Endometrium (tissue), 2 donors: Measurements from ENCODE around the gene CALHM6.

Experiments used
- FAIRE-seq: peaks from 2 replicates; lab custom pipeline; 2012; peaks lifted over from hg19 to GRCh38; lab: Jason Lieb, UNC
- donor health status: control.
- donor health status: control.

The CALHM6 gene

DNA sequence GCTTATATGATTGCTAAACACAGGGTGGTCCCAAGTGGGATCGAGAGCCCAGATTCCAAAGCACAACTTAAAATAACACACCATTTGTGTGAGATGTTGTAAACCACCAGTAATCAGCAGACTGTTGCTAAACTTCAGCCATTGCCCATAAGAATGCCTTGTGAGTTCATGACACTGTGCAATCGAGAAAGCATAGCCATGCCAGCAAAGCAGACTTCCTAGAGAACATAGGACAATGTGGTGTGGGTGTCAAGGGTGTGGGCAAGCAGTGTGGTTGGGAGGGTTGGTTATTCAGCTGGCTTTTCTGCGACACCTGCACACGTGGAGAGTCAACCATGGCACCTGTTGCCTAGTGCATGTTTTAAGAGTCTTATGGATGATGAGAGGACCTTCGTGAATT lies 16.1 kb upstream of the CALHM6 start:
- no peak for FAIRE-seq

DNA sequence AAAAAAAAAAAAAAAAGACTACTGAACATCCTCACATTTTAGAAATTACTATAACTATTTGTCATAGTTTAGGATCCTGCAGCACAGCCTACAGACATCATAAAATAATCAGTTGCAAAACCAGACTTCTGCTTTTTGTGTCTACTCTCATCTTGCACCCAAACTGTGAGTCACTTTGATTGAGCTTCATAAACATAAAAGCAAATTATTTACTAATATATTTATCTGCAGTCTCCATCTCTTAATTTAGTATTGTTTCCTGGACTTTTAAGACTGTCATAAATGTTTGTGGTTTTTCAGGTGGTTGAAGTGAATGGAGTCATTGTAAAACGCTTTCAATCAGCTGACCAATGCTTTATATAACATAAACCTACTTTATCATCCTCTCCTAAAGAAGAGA lies 14.8 kb upstream of the CALHM6 start:
- FAIRE-seq = peak; percentile 41

DNA sequence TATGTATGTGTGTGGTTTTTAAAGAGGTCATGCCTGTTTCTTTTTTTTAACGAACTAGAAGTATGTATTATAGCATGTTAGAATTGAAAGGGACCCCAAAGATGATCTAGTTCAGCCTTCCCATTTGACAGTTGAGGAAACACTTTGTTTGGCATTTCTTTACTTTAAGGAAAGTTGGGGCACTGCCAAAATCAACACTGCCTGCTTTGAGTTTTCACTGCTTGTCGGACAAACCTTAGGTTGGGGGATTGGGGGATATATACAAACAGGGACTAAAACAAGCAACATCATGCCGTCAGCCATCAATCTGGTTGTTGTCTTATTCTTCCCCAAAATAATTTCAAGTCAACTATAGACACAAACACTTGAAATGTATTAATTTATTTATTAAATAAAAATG lies 14.1 kb upstream of the CALHM6 start:
- FAIRE-seq = no peak

DNA sequence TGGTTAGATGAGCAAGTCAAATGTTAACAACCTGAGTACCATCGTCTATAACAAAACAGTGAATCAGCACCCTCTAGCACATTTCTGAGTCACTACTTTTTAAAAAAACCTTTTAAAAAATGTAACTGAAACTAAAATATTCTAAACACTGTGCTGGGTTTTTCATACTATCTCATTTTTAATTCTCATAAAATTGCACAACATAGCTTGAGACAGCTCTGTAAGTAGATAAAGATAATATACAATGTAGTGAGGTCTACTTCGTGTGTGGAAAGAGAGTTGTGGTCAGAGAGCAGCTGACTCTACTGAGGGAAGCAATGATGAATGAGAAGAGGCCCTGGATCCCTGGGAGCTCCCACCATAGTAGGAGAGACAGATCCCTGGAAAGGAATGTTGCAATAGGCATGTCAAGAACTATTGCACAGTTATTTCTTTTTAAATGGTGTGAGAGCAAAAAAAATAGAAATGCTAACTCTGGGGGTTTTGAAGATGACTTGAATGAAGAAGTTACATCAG lies 13.6 kb upstream of the CALHM6 start:
- FAIRE-seq = no peak

DNA sequence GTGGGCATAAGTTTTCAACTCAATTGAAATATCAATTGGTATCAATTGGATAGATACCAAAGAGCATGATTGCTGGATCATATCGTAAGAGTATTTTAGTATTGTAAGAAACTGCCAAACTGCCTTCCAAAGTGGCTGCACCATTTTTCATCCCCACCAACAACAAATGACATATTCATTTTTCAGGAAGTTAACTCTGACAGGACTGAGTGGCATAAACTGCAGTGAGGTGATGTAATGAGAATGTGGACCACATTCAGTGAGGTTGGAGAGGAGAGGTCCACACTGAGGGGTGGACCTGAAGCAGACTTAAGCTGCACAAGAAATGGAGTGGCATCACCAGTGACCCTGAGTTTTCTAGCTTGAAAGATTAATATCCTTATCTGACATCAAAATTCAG lies 11.6 kb upstream of the CALHM6 start:
- no peak for FAIRE-seq

DNA sequence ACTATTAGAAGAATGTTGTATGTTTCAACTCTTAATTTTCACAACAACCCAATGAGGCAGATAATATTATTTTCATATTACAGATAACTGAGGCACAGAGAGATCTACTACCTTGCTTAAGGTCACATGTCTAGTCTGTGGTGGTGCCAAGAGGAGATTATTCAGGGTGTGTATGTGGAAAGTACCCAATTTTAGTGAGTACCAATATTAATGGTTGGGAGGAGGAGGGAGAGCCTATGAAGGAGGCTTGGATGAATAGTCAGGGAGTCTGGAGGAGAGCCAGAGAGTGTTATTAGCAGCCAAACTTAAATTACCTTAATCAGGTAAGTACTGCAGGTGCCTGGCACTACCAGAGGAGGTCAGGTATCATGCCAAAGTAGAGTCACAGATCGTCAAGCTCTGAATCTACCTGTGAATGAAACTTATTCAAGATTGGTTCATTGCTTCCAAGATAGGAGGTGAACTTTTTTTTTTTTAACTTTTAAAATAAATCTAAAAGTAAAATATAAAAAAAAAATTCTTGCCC lies 10.9 kb upstream of the CALHM6 start:
- FAIRE-seq = no peak

DNA sequence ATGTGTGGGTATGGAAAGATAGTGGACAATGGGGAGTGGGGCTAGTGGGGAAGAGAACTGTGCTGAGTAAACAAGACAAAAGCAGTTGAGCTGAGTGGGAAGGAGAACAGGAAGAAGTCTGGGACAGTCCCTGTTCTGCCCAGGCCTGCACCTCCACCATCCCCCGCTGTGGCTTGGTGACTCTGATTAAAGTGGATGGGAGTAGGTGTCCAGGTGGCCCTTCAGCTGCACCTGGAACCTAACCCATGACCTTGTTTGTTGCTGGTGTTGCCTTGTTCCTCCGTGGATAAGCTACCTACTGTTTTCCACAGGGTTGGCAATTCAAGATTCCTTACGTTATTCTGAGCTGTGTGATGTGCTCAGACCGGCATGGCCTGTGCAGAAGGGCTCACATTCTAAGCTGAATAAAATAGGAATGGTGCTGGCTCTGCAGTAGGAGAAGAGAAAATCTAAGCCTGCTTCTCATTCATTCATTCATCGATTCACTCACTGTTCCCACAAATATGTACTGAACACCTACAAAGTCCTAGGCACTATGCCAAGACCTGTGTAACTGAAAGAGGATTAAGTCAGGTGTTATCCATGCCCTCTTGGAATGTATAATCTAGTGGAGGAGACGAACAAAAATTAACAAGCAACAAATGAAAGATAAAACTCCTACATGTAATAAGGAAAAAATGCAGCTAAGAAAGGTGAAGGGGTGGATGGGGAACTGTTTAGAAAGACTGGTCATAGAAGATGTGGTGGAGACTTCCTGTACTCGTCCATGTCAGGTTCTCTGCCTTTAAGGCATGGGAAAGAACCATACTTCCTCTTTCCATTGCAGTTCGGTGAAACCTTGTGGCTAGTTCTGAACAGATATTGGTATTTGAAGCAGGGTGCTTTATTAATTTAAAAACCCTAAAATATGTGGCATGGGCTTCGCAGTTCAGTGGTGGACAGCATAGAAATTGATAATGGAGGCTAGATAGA lies 10.1 kb upstream of the CALHM6 start:
- FAIRE-seq = no peak

DNA sequence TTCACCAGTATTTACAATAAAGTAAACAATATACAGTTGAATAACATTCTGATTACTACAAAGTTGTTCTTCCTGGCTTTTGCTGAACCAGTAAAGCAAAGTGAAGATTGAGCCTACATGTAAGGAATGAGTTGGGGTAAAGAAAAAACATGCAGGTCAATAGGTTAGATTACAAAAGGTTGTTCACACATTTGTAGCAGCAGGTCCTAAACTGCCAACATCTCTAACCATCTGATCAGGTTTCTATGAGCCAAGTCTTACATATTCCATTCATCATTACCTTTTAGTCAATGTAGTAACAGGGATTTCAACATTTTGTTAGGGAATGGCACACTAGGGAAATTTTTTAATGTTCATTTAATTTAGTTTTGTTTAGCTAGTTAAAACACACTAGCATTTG lies 9.3 kb upstream of the CALHM6 start:
- FAIRE-seq = no peak

DNA sequence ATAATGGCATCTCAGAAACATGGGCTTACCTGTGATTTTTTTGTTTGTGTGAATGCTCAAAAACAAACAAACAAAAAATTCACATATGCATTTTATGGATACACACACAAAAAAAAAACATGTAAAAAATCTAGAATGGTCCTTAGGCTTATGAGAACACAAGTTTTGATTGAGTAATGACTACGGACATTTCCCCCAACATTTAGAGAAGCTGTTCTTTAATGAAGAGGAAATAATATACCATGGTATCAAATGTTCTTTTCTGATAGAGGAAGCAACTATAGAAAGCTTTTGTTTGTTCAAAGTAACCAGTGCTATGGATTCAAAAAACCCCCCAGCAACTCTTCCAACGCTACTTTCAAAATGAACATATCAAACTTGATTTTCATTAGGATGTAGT lies 8.6 kb upstream of the CALHM6 start:
- no peak for FAIRE-seq

DNA sequence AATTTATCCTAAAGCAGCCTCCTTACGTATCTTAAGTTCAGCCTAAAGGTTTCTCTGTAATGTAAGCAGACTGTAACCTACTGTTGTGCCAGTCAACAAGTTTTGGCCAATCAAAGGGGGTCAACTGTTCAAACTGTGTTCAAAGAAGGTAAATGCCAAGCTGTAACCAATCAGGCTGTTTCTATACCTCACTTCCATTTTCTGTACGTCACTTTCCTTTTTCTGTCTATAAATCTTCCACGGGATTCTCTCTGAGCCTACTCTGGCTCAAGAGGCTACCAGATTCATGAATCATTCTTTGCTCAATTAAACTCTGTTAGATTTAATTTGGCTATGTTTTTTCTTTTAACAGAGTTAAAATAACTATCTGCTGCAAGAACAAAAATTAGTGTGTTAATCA lies 5.1 kb upstream of the CALHM6 start:
- no peak for FAIRE-seq

DNA sequence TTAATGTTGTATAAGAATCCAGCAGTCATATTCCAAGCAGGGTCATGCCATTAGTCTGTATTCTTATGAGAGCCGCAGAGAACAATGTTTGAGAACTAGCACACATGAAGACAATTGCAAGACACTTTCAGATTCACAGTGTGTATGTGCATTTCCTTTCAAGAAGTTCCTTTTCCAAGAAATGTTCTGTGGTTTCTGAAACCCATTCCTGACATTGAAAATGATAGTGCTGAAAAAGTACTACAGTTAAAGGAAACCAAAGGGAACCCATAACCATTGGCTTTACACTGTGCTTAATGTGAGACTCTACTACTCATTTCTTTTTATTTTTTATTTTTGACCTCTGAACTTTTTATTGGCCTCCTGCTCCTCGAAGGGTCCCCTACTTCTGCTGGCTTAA lies 4.2 kb upstream of the CALHM6 start:
- FAIRE-seq = no peak

DNA sequence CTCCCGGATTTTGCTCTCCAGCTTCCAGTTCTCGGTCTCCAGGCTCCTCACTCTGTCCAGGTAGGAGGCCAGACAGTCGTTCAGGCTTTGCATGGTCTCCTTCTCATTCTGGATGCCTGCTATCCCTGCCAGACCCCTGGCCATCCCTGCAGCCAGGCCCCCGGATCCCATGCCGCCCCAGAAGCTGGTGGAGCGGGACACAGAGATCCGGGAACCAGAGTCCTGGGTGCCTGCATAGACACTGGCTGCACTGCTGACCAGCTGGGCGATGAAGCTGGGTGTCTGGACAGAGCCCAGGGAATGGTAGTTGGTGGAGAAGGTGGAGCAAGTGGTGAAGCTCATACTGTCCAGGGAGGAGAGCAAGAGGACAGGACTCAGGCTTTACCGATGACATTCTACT lies 2.9 kb upstream of the CALHM6 start:
- no peak for FAIRE-seq

DNA sequence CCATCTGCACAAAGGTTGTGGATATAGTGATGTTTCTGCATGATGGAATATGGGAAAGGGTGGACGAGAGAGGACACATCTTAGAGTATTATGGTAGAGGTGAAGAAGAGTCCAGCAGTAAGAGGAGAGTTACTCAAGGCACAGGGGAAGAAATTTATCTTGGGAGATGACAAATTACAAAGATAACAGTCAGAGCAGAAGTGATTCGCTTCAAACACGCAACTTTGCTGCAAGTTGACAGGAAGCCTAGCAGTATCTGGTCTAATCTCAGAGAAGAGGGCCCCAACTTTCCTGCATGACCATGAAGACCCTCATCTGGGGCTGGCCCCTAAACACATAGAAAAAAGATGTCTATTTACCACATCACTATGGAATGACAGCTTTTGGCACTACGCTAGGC lies 1.2 kb upstream of the CALHM6 start:
- FAIRE-seq = no peak

DNA sequence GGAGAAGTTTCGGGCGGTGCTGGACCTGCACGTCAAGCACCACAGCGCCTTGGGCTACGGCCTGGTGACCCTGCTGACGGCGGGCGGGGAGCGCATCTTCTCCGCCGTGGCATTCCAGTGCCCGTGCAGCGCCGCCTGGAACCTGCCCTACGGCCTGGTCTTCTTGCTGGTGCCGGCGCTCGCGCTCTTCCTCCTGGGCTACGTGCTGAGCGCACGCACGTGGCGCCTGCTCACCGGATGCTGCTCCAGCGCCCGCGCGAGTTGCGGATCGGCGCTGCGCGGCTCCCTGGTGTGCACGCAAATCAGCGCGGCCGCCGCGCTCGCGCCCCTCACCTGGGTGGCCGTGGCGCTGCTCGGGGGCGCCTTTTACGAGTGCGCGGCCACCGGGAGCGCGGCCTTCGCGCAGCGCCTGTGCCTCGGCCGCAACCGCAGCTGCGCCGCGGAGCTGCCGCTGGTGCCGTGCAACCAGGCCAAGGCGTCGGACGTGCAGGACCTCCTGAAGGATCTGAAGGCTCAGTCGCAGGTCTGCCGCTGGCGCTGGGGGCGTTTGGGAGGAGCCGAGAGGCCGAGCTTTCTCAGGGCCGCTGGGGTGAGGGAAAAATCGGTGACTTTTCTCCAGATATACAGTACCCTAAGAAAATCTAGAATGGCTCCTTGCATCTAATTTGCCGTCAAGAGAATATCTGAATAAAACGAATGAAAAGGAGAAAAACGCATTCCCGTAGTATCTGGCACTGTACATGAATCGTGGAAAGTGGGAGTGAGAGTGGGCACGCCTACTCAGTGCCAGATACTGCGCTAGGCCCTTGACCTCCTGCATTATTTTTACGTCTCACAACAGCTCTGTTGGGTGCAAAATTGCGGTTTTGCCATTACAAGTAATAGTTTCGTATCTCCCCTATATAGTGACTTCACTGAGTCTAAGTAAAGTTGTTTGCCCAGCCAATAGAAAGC lies 1.0 kb downstream of the CALHM6 start:
- FAIRE-seq = no peak

DNA sequence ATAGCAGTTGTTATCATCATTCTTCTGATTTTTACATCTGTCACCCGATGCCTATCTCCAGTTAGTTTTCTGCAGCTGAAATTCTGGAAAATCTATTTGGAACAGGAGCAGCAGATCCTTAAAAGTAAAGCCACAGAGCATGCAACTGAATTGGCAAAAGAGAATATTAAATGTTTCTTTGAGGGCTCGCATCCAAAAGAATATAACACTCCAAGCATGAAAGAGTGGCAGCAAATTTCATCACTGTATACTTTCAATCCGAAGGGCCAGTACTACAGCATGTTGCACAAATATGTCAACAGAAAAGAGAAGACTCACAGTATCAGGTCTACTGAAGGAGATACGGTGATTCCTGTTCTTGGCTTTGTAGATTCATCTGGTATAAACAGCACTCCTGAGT lies 2.1 kb downstream of the CALHM6 start:
- FAIRE-seq = no peak

DNA sequence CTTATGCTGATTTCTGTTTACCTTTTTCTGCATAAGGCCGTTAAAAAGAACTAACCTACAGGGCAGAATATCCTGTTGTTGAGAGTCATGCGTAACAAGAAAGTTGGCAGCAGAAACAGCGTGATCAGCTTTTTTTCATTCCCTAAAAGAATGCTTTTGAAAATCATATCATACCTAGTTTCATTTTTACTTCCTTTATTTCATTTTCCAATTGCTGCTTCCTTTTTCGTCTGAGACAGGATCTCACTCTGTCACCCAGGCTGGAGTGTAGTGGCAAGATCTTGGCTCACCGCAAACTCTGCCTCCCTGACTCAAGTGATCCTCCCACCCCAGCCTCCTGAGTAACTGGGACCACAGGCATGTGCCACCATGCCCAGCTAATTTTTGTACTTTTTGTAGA lies 4.1 kb downstream of the CALHM6 start:
- FAIRE-seq = no peak

DNA sequence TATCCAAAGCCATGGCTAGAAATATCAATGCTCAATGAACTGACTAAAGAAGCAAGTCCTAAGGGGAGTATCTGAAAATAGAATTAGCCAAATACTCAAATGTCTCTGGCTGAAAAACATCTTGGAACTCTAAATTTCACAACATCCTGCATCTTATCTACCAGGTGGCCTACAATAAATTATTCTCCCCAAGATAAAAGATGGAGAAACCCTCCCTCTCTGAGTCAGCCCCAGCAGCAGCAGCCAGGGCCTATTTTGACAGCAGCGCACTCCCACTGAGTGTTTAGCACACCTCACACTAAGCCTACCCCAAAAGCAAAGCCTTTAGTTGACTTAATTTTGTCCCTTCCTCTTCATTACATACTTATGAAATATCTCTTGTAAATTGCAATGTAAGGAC lies 5.9 kb downstream of the CALHM6 start:
- FAIRE-seq = no peak

DNA sequence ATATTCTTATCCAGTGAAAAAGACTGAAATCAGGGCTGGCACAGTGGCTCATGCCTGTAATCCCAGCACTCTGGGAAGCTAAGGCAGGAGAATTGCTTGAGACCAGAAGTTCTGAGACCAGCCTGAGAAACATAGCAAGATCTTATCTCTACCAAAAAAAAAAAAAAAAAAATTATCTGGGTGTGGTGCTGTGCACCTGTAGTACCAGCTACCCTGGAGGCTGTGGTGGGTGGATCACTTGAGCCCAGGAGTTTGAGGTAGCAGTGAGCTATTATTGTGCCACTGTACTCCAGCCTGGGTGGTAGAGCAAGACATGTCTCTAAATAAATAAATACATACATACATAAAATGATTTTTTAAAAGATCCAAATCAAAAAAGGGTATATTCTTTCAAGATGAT lies 6.3 kb downstream of the CALHM6 start:
- no peak for FAIRE-seq

DNA sequence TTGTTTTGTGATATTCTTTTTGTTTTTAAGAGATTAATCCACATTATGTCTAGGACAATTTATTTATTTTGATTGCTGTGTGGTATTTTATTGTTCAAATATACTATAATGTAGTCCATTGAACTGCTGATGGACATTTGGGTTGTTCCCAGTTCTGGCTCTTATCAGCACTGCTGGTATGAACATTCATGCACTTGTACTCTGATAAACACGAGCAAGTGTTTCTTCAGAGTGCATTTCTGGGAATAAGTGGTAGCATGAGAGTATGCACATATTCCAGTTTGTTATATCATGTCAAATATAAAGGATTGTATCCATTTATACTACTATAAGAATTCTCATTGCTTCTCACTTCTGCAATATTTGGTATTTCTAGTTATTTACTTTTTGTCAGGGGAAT lies 7.1 kb downstream of the CALHM6 start:
- FAIRE-seq = no peak

DNA sequence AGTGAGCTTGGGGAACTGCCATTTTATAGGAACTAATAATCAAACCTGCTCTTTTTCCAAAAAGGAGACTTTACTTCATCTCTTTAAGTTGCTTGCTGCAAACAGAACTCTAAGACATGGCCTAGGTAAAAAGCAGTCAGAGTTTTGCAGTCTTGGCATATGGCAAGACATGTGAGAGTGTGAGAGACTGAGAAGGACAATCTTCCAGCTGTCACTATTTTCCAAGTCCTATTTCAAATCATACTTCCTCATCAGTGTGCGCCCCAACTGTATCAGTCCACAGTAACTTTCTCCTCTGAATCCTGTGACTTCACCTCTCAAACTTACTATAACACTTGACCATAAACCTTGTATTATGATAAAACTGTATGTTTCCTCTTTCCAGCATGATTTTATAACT lies 10.4 kb downstream of the CALHM6 start:
- no peak for FAIRE-seq

DNA sequence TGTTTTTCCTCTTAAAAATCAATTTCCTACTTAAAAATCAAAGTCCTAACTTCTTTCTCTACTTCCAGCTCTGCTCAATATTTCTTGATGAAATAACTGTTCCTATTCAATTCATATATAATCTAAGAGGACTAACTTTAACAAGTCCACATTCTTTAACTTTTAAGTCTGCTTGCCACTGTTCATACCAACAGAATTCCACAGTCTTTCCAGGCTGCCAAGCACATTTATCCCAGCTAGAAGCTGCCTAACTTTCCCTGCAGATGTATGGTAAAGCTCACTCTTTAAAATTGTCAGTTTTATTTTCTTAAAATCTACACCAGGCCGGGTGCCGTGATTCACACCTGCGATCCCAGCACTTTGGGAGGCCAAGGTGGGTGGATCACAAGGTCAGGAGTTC lies 11.5 kb downstream of the CALHM6 start:
- FAIRE-seq = no peak

DNA sequence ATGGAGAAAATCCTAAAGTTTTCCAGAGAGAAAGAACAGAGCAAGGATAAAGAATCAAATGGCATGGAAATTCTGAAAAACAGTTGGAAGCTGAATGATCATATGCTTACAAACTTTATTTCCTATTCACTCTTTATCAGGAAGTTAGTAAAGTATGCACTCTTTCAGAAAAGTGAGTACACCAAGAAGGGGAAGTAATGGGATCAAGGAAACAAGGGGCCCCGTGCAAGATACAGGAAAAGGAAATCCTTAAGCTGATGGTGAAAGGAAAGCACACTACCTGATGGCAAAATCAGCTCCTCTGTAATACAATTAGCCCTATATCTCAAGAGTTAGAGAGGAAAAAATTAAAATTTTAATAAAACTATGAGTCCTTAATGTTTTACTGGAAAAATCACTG lies 14.0 kb downstream of the CALHM6 start:
- no peak for FAIRE-seq
